ENCODE measurements around the gene TIMM13. TPM values are rescaled to one million over a fixed set of nuclear protein-coding genes. Genes with fewer than 3 reads are reported as not detected.

Gene TIMM13
- polyA plus RNA-seq, 1 donor (not counting 4 experiments of a cell fraction or from before 2014, with no cell fraction given), result 45.0 TPM

DNA sequence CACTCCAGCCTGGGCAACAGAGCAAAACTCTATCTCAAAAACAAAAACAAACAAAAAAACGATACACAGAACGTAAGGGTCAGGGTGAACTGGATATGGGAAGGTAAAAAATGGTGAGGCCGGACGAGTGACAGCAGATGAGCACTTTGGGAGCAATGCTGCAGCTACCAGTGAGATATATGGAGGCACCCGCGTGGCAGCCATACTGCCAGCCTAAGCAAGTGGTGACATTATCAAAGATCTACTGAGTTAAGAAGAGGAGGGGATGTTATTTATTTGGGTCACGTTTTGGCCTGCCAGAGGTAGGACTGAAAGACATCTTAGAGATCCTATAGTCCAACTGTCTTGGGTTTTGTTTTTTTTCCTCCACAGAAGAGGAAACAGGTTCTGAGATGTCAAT is 14.2 kb downstream of the TIMM13 start:
- H2AFZ ChIP-seq (ENCODE audit: control insufficient read depth, low read length), result no peak overlapping the region
- peaks cover 2% of the 10 kb centered on the region for H3K9me3 ChIP-seq (ENCODE audit: control insufficient read depth, low read depth, low read length)
- H3K9ac ChIP-seq (ENCODE audit: control insufficient read depth, extremely low read depth, insufficient read depth, low read length), result no peak overlapping the region
- H3K4me2 ChIP-seq (ENCODE audit: control insufficient read depth, extremely low read depth, insufficient read depth, low read depth, low read length), result no peak overlapping the region
- H3K4me3 ChIP-seq (ENCODE audit: control insufficient read depth in 2 of 3, extremely low read depth in 1 of 3, insufficient read depth in 2 of 3, low read depth in 1 of 3, low read length in 3 of 3), result no peak overlapping the region
- DNase-seq (ENCODE audit: low read depth, low spot score) (no peak), FAIRE-seq (no peak)
- no peak overlapping the region for H3K27ac ChIP-seq (ENCODE audit: control insufficient read depth, insufficient read depth, low read length)
- no peaks in the 10 kb centered on the region for H3K9me1 ChIP-seq (ENCODE audit: control insufficient read depth, extremely low read depth, insufficient read depth, low read length)
- dilution Hi-C loops (cut with MboI; ENCODE audit: extremely low pct_ligation_motif_present, low sequenced_read_pairs), result no loop called here
- no peaks in the 10 kb centered on the region for H3K79me2 ChIP-seq (ENCODE audit: control insufficient read depth, insufficient read depth, low read length)
- peaks cover 3 to 9% of the 10 kb centered on the region in 2 experiments for H3K36me3 ChIP-seq (ENCODE audit: control insufficient read depth in 2 of 2, extremely low read depth in 1 of 2, insufficient read depth in 2 of 2, low read length in 2 of 2)
- H3K4me1 ChIP-seq (ENCODE audit: control insufficient read depth, extremely low read depth, insufficient read depth, low read length), result no peaks in the 10 kb centered on the region
- TF ChIP-seq, protein P1, sequence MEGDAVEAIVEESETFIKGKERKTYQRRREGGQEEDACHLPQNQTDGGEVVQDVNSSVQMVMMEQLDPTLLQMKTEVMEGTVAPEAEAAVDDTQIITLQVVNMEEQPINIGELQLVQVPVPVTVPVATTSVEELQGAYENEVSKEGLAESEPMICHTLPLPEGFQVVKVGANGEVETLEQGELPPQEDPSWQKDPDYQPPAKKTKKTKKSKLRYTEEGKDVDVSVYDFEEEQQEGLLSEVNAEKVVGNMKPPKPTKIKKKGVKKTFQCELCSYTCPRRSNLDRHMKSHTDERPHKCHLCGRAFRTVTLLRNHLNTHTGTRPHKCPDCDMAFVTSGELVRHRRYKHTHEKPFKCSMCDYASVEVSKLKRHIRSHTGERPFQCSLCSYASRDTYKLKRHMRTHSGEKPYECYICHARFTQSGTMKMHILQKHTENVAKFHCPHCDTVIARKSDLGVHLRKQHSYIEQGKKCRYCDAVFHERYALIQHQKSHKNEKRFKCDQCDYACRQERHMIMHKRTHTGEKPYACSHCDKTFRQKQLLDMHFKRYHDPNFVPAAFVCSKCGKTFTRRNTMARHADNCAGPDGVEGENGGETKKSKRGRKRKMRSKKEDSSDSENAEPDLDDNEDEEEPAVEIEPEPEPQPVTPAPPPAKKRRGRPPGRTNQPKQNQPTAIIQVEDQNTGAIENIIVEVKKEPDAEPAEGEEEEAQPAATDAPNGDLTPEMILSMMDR (optimal IDR thresholded peaks at IDR 0.05 in 1 of 3, IDR thresholded peaks at IDR 0.05 in 1 of 3, conservative IDR thresholded peaks at IDR 0.05 in 1 of 3; ENCODE audit: extremely low read depth in 1 of 3, insufficient read depth in 2 of 3, low read length in 3 of 3), result no peak
- TF ChIP-seq EZH2 (IDR thresholded peaks at IDR 0.05; ENCODE audit: low read length), result no peak
- H4K20me1 ChIP-seq (ENCODE audit: control insufficient read depth, extremely low read depth, insufficient read depth, low read length), result no peaks in the 10 kb centered on the region
- H3K27me3 ChIP-seq (ENCODE audit: control insufficient read depth, extremely low read depth, insufficient read depth, low read length), result no peaks in the 10 kb centered on the region

DNA sequence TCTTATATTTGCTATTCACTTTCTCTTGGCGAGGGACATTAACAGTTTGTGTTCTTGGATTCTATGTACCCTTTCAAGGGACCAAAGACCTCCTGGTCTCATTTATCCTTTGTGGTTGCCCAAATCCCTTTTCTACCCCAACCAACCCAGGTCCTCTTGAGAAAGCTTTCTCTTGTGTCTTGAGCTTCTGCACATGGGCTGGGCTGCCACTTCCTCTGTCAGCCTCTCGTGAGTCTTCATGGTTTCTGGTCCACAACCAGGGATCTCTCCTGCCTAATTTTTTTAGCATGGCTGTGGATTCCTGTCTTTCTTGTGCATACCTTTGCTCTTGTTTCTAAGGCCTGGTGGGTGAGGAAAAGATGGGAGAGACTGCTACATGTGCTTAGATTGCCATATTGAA is 14.9 kb downstream of the TIMM13 start:
- no peak overlapping the region for H3K9ac ChIP-seq (ENCODE audit: control insufficient read depth, extremely low read depth, insufficient read depth, low read length)
- FAIRE-seq, result no peak

More for the DNA sequence above, 14.9 kb downstream of the TIMM13 start:
- no peaks in the 10 kb centered on the region for H4K20me1 ChIP-seq (ENCODE audit: control insufficient read depth, extremely low read depth, insufficient read depth, low read length)
- peaks cover 0 to 4% of the 10 kb centered on the region in 2 experiments for H3K36me3 ChIP-seq (ENCODE audit: control insufficient read depth in 2 of 2, extremely low read depth in 1 of 2, insufficient read depth in 2 of 2, low read length in 2 of 2)
- H3K9me1 ChIP-seq (ENCODE audit: control insufficient read depth, extremely low read depth, insufficient read depth, low read length), result no peaks in the 10 kb centered on the region
- no peak overlapping the region for H2AFZ ChIP-seq (ENCODE audit: control insufficient read depth, low read length)
- no peak for TF ChIP-seq EZH2 (IDR thresholded peaks at IDR 0.05; ENCODE audit: low read length)
- TF ChIP-seq, protein P1 (optimal IDR thresholded peaks at IDR 0.05 in 1 of 3, IDR thresholded peaks at IDR 0.05 in 1 of 3, conservative IDR thresholded peaks at IDR 0.05 in 1 of 3; ENCODE audit: extremely low read depth in 1 of 3, insufficient read depth in 2 of 3, low read length in 3 of 3), result no peak
- no peak overlapping the region for H3K4me2 ChIP-seq (ENCODE audit: control insufficient read depth, extremely low read depth, insufficient read depth, low read depth, low read length)
- H3K27me3 ChIP-seq (ENCODE audit: control insufficient read depth, extremely low read depth, insufficient read depth, low read length), result no peaks in the 10 kb centered on the region
- H3K27ac ChIP-seq (ENCODE audit: control insufficient read depth, insufficient read depth, low read length), result no peak overlapping the region
- no peaks in the 10 kb centered on the region for H3K79me2 ChIP-seq (ENCODE audit: control insufficient read depth, insufficient read depth, low read length)
- no peak for DNase-seq (ENCODE audit: low read depth, low spot score)
- H3K4me3 ChIP-seq (ENCODE audit: control insufficient read depth in 2 of 3, extremely low read depth in 1 of 3, insufficient read depth in 2 of 3, low read depth in 1 of 3, low read length in 3 of 3), result no peak overlapping the region
- no peaks in the 10 kb centered on the region for H3K4me1 ChIP-seq (ENCODE audit: control insufficient read depth, extremely low read depth, insufficient read depth, low read length)
- peaks cover 2% of the 10 kb centered on the region for H3K9me3 ChIP-seq (ENCODE audit: control insufficient read depth, low read depth, low read length)
- dilution Hi-C loops (cut with MboI; ENCODE audit: extremely low pct_ligation_motif_present, low sequenced_read_pairs), result no loop called here
